ENCODE measurements around the gene CLPX.

DNA sequence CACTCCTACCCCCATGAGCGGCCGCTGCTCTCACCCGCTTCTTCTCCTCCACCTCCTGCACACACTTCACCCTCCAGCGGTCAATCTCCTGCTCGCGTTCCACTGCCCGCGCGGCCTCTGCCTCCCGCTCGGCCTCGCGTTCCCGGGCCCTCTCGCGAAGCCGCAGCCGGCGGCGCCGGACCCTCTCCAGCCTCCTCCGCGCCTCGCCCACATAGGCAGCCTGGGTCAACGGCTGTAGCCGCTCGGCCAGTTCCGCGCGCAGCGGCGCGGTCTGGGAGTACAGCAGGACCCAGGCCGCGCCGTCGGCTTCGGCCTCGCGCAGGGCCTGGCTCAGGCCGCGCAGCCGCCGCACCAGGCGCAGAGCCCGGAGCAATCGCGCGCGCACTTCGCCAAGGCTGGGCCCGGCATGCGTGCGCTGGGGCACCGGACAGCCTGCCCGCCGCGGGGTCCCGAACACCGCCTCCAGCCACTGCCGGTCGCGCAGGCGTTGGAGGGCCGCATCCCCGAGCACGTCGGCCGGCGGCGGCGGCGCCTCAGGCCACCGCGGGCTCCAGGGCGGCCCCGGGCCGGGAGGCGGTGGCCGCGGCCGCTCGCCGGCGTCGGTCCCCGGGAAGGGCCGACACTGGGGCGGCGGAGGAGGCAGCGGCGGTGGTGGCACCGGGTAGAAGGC, 52.1 kb downstream of the CLPX start:
- TF ChIP-seq, protein P1, sequence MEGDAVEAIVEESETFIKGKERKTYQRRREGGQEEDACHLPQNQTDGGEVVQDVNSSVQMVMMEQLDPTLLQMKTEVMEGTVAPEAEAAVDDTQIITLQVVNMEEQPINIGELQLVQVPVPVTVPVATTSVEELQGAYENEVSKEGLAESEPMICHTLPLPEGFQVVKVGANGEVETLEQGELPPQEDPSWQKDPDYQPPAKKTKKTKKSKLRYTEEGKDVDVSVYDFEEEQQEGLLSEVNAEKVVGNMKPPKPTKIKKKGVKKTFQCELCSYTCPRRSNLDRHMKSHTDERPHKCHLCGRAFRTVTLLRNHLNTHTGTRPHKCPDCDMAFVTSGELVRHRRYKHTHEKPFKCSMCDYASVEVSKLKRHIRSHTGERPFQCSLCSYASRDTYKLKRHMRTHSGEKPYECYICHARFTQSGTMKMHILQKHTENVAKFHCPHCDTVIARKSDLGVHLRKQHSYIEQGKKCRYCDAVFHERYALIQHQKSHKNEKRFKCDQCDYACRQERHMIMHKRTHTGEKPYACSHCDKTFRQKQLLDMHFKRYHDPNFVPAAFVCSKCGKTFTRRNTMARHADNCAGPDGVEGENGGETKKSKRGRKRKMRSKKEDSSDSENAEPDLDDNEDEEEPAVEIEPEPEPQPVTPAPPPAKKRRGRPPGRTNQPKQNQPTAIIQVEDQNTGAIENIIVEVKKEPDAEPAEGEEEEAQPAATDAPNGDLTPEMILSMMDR (IDR thresholded peaks at IDR 0.05), result no peak
- no peak for TF ChIP-seq POLR2A (IDR thresholded peaks at IDR 0.05)
- TF ChIP-seq POLR2AphosphoS5 (IDR thresholded peaks at IDR 0.05), result peak in 1 of 3 donors; percentile 34

Data from transverse colon (tissue), 4 donors.